GM19351 (cell line): Measurements from ENCODE around the gene CARD14.
"Not testable (repeated sequence)": the region's sequence is repeated elsewhere in the genome, so short reads cannot be mapped to it uniquely, and the experiment has no call there.

Experiments
- ATAC-seq: cut with Tn5 transposase; IDR thresholded peaks from one replicate; pipeline ENCODE4 v1.9.1; 2021; ENCODE audit warnings: mild to moderate bottlenecking, moderate library complexity; ENCODE audit not compliant: unreplicated experiment

The CARD14 gene

DNA sequence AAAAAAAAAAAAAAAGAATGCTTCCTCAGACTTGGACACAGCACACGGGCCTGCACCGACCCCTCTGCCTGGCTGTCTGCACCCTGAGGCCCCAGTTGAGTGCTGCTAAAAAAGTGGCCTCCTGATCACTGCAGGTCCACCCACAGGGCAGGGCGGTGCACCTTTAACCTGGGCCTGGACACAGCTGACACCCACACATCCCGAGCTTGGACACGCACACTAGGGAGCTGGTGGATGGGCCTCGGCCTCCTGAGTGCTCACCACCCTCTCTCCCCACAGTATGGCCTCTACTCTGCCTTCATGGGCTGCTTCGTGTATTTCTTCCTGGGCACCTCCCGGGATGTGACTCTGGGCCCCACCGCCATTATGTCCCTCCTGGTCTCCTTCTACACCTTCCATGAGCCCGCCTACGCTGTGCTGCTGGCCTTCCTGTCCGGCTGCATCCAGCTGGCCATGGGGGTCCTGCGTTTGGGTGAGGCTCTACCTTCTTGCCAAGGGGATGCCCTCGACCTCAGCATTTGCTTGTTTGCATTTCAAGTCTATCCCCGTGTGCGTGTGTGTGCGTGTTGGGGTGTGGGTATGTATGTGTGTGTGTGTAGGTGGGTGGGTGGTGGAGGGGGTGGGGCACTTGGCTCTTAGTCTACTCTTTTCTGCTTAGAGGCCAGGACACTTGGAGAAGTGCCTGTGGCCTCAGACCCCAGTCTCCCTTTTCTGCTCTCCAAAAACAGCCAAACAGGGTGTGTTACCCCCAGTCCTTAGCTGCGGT, 52.7 kb downstream of the CARD14 start:
- ATAC-seq = no peak

GRCh38 chr17:80223142-80223815, 53.4 kb downstream of the CARD14 start:
- ATAC-seq = no peak

- ATAC-seq = no peak
These were observed 54.1 kb downstream of the CARD14 start for GRCh38 chr17:80223838-80224497.

- no peak for ATAC-seq
These were observed 54.9 kb downstream of the CARD14 start for GRCh38 chr17:80224683-80225082.

DNA sequence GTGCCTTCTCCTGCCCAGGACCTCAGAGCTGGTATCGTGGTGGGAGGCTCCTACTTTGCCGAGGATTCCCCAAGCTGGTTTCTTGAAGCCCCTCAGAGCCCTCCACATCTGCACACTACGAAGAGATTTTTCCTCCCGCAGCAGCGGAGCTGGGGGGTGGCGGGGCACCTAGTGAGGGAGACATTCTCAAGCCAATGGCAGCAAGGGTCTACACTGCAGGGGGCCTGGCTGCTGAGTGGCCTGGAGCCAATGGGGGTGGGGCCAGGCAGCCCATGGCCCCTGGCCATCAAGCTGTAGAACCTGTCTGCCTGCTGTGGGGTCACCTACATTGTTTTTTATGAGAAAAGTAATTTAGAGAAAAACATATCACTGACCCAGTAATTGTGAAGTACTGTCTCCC, 55.4 kb downstream of the CARD14 start:
- no peak for ATAC-seq

- ATAC-seq = no peak
These were observed 57.3 kb downstream of the CARD14 start for GRCh38 chr17:80227156-80227555.

GRCh38 chr17:80227666-80228065, 57.8 kb downstream of the CARD14 start:
- no peak for ATAC-seq

- no peak for ATAC-seq
These were observed 58.6 kb downstream of the CARD14 start for GRCh38 chr17:80228477-80228876.

DNA sequence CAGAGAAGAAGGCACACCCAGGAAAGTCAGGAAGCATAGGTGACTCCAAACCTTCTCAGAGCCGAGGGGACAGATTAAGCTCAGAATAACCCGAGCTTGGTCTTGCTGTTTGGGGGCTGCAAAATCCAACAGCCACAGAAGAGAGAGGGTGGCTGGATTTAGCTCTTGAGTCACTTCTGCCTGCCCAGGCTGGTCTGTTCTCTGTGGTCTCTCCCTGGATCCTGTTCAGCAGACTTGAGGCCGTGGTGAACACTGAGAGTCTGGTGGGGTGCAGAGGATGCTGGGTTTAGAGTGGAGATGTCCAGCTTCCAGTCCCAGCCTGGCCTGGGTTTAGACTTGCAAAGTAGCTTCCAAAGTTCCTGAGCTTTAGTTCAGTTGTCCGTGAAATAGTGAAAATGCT, 59.2 kb downstream of the CARD14 start:
- no peak for ATAC-seq

DNA sequence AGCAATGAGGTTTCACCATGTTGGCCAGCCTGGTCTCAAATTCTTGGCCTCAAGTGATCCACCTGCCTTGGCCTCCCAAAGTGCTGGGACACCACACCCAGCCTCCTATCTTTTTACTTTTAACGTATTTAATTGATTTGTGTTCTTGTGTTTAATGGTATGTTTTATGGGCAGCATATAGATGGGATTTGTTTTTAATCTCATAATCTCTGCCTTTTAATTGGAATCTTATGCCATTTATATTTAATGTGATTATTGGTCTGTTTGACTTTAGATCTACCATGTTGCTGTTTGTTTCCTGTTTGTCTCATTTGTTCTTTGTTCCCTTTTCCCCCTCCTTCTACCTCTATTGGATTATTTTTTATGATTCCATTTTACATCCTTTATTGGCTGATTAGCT, 62.6 kb downstream of the CARD14 start:
- ATAC-seq = no peak

DNA sequence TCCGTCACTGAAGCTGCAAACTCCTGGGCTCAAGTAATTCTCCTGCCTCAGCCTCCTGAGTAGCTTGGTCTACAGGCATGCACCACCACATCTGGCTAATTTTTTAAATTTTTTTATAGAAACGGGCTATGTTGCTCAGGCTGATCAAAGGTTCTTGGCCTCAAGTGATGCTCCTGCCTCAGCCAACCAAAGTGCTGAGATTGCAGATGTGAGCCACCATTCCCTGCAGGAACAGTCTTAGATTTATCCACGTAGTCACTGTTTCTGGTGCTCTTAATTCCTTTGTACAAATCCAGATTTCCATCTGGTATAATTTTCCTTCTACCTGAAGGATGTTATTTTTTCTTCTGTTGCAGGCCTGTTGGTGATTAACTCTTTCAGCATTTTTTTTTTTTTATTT, 63.4 kb downstream of the CARD14 start:
- no peak for ATAC-seq

DNA sequence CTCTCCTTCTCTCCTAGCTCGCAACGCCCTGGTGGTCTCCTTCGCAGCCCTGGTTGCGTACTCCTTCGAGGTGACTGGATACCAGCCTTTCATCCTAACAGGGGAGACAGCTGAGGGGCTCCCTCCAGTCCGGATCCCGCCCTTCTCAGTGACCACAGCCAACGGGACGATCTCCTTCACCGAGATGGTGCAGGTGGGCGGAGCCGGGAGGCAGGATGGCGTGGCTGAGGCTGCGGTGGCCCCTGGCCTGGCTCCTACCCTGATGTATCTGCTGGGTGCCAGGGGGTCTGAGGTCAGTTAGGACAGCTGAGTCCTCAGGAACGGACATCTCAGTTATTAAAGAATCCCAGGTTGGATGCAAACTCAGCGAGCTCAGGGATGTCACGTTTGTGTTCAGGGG, 67.1 kb downstream of the CARD14 start:
- no peak for ATAC-seq

DNA sequence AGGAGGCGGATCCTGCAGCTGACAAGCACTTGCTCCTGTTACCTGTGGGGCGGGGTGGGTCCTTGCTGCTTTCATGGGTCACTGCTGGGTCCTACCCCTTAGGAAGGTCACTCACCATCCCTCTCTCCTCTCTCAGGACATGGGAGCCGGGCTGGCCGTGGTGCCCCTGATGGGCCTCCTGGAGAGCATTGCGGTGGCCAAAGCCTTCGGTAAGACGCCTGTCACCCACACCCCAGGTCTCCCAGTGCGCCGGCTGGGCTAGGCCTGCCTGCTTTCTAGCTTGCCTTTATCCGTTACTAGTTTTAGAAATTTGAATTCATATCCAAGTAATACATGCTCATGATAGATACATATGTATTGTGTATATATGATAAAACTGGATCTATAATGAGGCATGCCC, 67.6 kb downstream of the CARD14 start:
- ATAC-seq = no peak

GRCh38 chr17:80242505-80242904, 72.7 kb downstream of the CARD14 start:
- no peak for ATAC-seq

GRCh38 chr17:80243526-80244433, 74.0 kb downstream of the CARD14 start:
- no peak for ATAC-seq

GRCh38 chr17:80244448-80244847, 74.6 kb downstream of the CARD14 start:
- ATAC-seq = not testable (repeated sequence)

DNA sequence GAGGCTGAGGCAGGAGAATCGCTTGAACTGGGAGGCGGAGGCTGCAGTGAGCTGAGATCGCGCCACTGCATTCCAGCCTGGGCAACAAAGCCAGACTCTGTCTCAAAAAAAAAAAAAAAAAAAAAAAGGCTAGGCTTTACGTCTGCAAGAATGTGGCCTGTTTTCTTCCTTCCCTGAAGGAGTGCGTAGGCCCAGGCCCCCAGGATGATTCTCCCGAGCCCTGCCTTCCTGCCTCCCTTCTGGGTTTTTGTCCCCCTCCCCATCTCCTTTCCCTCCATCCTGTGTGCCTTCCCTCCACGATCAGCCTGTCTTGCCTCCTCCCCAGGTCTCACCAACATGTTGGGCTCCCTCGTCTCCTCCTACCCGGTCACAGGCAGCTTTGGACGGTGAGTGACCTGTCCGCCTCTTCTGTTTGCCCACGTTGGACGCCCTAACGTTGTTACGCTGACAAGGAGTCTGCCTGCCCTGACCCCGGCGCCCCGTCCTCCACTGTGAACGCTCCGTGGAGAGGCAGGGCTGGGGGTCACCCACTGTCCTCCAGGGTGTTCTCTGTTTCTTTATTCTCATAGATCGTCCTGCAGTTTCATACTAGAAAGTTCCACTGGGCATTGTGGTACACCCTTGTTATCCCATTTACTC, 75.2 kb downstream of the CARD14 start:
- no peak for ATAC-seq

GRCh38 chr17:80245566-80246265, 75.9 kb downstream of the CARD14 start:
- no peak for ATAC-seq

DNA sequence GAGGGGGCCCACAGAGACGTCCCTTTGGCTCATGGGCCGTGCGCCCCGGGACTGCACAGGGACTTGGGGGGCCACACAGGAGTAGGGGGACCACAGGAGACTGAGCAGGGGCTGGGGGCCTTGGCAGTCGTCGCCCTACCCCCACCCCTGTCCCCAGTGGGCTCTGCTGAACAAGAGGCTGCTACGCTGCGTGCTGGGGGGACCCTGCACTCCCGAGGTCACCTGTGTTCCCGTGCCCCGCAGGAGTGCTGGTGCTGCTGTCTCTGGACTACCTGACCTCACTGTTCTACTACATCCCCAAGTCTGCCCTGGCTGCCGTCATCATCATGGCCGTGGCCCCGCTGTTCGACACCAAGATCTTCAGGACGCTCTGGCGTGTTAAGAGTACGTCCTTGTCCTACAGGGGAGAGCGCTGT, 76.4 kb downstream of the CARD14 start:
- no peak for ATAC-seq

GRCh38 chr17:80246726-80247125, 76.9 kb downstream of the CARD14 start:
- no peak for ATAC-seq
